Jurkat, Clone E6-1 (cell line): ENCODE measurements around the gene IFITM2. TPM values are rescaled to one million over a fixed set of nuclear protein-coding genes. Genes with fewer than 3 reads are reported as not detected.
A peak's percentile ranks its signal among the peaks of the same experiment; 100 is the strongest.
"Not testable (repeated sequence)": the region's sequence is repeated elsewhere in the genome, so short reads cannot be mapped to it uniquely, and the experiment has no call there.

Experiments
- DNase-seq: peaks from one replicate; pipeline ENCODE4 v3.0.0-alpha.2; 2011; ENCODE audit warnings: low read depth, low spot score
- H3K4me3 ChIP-seq: 2 replicates; pipeline ENCODE4 v1.5.1; 2011; ENCODE audit warnings: mild to moderate bottlenecking, low read length, control low read depth, moderate library complexity
- polyA plus RNA-seq: library from polyadenylated mRNA; unstranded; fragments of >200 nt; gene quantifications from one replicate; pipeline ENCODE4 v1.2.1, GENCODE V29; 2012; ENCODE audit warnings: missing spikeins; ENCODE audit not compliant: insufficient read length, insufficient read depth

Gene IFITM2
- 211 TPM for polyA plus RNA-seq

DNA sequence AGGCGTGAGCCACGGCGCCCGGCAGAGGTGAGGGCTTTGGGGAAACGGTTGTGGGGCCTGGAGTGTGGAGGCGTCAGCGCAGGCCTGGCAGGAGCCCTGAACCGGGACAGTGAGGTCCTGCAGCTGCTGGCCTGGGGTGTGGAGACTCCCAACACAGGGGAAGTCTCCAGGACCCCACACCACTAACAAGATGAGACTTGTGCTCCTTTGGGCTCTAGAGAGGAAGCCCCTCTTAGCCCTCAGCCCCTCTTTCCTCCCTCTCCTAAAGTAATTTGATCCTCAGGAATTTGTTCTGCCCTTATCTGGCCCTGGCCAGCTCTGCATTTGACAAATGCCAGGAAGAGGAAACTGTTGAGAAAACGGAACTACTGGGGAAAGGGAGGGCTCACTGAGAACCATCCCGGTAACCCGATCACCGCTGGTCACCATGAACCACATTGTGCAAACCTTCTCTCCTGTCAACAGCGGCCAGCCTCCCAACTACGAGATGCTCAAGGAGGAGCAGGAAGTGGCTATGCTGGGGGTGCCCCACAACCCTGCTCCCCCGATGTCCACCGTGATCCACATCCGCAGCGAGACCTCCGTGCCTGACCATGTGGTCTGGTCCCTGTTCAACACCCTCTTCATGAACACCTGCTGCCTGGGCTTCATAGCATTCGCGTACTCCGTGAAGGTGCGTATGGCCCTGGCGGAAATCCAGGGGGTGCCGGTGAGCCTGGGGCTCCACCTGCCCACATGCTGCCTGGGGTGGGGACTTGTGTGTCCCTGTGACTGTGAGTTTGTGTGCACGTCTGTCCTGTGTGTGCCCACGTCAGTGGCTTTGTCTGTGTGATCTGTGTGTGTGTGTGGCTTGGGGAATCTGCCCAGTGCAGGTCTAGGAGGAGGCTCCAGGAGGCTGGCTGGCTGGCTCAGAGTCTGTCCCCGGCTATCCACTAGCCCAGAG, at the start of gene IFITM2:
IFITM2 (plus strand) TSS at position 51 of the 943 bp plus-strand sequence; CDS start at position 428, 377 bp downstream.
- not testable (repeated sequence) for DNase-seq
- peak within 1 kb of the TSS; percentile 58 for H3K4me3 ChIP-seq

DNA sequence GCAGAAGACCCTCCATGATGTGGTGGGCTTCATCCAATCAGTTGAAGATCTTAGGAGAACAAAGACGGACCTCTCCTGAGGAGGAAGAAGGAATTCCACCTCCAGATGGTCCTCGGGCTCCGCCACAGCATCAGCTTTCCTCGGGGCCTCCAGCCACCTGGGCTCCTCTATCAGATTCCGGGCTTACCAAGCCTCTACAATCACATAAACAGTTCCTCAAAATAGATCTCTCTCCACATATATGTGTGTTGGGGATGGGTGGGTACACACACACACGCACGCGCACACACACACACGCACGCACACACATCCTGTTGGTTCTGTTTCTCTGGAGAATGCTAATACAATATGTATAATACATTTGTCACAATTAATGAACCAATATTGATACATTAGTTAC, 48.2 kb upstream of the IFITM2 start:
- no peak for DNase-seq

DNA sequence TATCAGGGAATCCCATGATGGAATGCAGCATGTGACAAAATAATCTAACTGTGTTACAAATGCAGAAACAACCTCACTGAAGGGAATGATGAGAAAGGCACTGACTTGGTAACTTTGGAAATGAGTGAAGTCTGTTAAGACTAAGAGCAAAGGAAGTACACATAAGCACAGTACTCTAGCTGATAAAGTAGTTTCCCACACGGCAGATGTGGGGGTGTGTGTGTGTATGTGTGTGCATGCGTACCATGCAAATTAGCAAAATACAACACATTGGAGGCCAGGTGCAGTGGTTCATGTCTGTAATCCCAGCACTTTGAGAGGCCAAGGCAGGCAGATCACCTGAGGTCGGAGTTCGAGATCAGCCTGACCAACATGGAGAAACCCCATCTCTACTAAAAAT, 46.0 kb upstream of the IFITM2 start:
- no peak for DNase-seq
- no peak overlapping the region for H3K4me3 ChIP-seq

More for the DNA sequence above, 48.2 kb upstream of the IFITM2 start:
- no peak overlapping the region for H3K4me3 ChIP-seq

DNA sequence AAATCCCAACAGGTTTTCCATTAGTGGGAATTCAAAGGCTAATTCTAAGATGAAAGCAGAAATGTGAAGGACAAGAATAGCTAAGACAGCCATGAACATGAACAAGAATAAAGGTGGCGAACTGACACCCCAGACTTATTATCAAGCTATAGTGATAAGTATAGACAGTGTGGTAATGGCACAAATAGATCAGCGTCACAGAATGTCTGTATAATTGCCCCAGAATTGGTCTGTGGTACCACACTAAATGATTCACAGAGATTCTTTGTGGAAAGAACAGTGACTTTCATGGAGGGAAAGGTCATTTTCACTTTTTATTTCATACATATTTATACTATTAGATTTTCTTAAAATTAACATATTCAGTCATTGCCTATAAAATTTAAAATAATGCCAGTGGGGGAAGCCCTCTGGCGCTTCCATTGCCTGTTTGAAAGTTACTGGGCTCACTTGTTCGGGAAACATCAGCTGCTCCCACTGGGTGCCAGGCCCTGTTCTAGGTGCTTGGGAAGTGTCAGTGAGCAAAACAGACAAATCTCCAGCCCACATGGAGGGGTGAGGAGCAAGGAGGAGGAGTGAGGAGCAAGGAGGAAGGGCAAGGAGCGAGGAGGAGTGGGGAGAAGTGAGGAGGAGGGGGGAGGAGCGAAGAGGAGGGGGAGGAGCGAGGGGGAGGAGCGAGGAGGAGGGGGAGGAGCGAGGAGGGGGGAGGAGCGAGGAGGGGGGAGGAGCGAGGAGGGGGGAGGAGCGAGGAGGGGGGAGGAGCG, 40.8 kb upstream of the IFITM2 start:
- no peak for DNase-seq
- no peak overlapping the region for H3K4me3 ChIP-seq

DNA sequence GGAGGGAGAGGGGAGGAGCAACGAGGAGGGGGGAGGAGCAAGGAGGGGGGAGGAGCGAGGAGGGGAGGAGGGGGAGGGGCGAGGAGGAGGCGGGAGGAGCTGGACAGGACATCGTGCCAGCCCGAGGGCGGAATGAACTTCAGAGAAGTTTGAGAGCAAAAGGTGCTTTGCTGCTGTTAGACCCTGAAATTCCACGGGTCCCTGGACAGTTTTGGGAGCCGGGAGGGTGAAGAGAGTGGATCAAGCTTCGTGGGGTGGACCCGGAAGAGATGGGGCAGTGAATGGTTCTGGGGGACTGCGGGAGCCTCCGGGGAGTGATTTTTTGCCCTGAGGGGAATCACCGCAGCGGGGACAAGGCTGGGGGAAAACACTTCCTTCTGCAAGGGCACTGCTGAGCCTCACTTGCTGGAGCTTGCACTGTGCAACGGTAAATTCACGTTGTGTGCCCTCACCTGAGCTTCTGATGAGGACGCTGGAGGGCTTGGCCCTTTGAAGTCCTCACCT, 40.1 kb upstream of the IFITM2 start:
- DNase-seq, result no peak
- no peak overlapping the region for H3K4me3 ChIP-seq

DNA sequence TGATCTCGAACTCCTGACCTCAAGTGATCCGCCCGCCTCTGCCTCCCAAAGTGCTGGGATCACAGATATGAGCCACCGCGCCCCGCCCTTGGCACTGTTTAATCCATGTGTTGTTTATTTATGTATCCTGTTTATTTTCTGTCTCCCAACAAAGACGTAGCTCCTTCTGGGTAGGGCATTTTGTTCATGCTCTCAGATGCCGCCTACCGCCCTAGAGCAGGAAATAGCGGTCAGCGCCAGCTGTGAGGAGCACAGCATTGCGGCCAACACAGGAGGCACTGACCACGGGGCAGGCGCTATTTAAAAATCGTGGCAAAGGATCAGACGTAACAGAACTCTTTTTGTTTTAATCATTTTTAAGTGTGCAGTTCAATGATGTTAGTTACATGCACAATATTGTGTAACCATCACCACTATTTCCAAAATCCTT, 38.9 kb upstream of the IFITM2 start:
- peak overlapping the region; percentile 56 for H3K4me3 ChIP-seq
- DNase-seq, result peak; percentile 27

DNA sequence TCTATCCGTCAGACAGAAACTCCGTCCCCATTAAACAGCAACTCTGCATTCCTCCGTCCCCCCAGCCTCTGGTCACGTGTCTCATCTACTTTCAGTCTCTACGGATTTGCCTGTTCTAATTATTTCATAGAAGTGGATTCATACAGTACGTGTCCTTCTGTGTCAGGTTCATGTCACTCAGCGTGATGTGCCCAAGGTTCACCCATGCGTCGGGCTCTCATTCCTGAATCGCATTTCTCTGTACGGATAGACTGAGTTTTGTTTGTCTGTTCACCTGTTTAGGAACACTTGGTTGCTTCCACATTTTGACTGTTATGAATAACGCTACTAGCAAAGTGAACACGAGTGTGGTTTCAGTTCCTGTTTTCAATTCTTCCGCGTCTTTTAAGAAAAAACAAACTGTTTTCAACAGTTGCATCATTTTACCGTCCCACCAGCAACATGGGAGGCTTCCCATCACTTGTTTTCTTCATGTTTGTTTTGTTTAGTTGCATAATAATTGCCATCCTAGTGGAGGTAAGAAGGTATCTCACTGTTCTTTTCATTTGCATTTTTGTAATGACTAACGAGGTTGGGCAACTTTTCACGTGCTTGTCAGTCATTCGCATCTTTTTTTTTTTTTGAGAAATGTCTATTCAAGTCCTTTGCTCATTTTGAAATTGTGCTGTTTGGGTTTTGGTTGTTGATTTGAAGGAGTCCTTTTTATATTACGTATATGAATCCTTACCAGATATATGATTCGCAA, 38.3 kb upstream of the IFITM2 start:
- DNase-seq, result peak; percentile 63
- H3K4me3 ChIP-seq, result peak overlapping the region; percentile 56

DNA sequence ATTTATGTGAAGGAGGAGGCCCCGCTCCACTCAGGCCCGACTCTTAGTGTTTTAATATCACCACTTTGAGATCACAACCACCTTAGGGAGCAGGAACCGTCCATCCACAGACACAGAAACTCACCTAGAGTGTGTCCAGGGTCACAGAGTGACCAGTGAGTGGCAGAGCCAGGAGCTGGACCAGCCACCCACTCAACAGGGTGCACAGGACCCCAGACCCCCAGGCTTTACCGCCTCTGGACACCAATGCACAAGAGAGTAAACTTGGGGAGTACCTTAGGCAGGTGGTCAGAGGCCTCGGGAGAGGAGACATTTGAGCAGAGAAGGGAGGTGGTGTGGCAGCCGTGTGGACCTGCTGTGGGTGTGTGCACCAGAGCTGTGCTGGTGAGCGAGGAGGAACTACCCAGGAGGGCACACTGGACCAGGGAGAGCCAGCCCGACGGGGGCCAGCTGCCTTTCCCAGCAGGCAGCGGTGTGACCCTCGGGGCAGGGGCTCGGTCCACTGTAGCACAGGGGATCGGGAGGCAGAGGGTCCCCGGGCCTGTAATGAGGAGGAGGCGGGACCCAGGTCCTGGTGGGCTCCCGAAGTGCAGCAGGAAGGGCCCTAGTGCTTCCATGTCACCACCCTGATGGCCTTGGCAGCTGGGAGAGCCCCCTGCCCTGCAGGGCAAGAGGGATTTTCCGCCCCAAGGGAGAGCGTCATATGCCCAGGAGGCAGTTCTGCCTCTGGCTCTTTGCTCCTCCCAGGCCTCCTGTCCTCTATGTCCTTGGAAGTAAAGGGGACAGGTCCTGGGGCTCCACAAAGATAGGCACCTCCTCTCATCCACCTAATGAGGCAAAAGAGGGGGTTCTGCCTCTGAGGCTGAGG, 36.9 kb upstream of the IFITM2 start:
- no peak for DNase-seq

DNA sequence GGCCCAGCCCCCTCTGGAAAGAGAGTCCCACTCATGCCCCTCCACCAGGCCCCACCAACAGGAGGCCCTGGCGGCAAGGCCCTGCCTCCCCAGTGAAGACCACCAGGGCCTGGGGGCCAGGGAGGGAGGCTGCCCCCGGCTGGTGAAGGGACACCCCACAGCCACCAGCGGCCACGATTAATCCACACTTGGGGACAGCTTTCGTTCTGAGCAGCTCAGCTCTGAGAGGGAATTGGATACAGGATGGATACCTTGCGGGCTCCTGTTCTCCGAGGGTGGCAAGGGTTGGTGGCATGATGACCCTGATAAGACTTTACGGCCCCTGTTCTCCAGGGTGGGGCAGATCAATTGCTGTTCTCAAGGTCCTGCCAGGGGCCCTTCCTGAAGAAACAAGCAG, 36.3 kb upstream of the IFITM2 start:
- H3K4me3 ChIP-seq, result no peak overlapping the region
- DNase-seq, result no peak

More for the DNA sequence above, 36.9 kb upstream of the IFITM2 start:
- H3K4me3 ChIP-seq, result no peak overlapping the region

DNA sequence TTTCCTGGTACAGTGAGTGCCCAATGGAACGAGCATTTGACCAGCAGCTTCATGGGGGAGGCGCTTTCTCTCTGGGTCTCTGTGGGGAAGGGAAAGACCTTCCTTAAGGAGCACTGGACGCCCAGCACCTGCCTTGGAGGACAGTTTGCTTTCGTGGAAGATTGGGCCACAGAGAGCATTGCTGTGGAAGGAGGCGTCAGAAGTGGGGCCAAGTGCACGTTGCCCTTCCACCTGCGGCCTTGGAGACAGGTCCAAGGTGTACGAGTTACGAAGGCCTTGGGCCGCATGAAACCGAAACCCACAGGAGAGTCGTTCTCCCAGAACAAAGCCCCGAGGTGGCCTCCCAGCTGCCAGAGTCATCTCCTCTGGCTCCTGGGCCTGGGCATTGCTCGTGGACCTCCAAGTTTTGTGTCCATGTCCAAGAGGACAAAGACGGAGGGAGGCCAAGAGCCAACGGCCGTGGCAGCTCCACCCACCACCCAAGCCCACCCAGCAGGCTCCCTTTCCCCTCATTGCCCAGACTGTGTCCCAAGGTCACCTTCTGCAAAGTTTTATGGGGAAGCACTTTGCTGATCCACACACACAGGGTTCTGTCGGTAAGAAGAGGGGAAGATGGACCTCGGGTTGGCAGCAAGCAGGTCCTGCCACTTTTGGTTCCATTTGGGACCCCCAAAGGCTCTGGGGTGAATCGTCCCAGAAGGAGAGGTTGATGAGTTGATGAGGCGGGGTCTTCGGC, 35.3 kb upstream of the IFITM2 start:
- H3K4me3 ChIP-seq, result no peak overlapping the region
- no peak for DNase-seq

DNA sequence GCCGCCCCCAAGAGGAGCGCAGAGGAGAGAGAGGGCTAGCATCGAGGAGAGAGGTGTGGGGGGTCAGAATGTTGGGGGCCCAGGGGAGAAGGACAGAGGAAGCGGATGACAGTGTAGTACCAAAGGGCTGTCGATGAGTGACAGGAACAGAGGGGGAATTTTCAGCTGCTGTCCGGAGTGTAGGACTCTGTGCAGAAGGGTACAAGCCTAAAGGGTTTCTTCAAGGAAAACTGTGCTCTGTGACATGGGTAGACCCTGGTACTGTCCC, 34.8 kb upstream of the IFITM2 start:
- no peak for DNase-seq
- H3K4me3 ChIP-seq, result no peak overlapping the region

DNA sequence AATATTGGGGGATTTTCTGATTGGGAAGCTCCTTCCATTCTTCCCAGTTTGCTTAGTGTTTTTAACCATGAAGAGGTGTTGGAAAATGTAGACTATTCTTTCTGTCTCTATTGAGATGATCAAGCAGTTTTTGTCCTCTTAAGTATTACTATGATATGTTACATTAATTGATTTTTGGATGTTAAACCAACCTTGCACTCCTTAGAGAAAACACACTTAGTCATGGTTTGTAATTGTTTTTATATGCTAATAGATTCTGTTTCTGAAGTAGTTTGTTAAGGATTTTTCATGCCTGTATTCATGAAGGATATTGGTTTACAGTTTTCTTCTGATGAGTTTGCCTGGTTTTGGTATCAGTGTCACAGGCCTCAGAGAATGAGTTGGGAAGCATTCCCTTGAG, 31.4 kb upstream of the IFITM2 start:
- no peak overlapping the region for H3K4me3 ChIP-seq
- no peak for DNase-seq

DNA sequence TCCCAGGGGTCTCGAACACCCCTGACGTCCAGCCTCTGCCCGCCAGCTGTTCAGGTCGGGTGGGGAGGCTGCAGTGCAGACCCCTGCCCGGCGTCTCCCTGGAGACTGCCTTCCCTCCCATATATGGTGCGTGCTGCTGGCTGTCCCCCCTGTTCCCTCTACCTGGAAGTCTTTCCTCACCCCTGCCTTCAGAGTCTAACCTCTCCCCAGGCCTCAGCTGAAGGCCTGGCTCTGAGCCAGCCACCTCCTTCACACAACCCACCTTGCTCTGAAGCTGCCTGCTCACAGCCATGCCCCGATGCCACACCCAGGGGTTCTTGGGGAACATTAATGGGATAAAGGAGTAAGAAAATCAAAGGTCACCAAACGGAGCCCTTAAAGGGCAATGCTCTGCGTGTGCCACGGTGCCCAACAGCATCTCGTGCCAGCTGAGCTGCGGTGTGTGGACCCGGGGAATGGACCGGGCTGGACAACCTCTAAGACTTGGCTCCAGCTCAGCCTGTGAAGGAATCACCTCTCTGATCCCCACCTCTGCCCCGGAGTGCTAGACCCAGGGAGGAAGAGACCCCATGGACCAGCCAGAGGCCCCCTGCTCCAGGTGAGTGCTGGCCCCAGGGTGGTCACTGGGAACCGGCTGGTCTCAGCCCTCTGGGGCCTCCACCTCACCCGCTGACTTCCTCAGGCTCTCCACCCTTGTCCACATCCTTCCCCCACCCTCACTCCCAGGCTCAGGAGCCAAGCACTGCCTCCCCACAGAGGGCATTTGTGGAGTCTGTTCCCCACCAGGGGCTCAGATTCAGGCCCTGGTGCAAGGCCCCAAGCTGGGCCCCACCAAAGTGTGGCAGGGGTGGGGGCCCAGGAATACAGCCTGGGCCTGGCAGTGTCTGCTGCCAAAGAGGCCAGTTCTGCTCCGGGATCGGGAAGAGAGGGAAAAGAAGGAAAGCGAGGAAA, 29.3 kb upstream of the IFITM2 start, which contains the start of gene NLRP6:
NLRP6 (plus strand) TSS at position 407 of the 951 bp plus-strand sequence; CDS start at position 570, 163 bp downstream.
- DNase-seq, result no peak

DNA sequence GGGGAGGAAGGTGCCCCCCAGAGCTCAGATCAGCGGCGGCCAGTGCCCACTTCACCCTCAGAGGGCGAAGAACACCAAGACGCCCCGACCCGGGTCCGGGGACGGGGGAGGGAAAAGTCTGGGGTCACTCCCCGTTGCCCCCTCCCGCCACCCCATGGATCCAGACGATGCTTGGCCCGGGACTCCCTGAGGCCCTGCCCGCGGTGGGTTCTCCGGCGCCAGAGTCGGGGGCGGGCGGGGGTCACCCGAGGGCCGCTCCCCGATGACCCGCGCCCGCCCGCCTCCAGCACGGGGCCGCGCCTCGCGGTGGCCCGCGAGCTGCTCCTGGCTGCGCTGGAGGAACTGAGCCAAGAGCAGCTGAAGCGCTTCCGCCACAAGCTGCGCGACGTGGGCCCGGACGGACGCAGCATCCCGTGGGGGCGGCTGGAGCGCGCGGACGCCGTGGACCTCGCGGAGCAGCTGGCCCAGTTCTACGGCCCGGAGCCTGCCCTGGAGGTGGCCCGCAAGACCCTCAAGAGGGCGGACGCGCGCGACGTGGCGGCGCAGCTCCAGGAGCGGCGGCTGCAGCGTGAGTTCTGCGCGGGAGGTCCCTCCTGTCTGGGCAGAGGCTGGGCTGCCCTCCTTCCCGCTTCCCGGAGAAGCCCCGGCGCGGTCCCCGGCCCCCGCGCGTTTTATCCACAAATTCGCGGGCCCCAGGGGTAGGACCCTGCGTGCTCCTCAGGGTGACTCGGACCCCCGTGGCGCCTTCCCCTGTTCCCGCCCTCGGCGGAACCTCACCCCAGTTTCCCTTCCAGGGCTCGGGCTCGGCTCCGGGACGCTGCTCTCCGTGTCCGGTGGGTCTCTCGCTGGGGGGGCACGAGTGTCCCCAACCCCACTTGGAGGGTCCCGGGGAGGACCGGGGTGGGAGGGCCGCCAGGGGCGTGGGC, 28.3 kb upstream of the IFITM2 start:
- no peak overlapping the region for H3K4me3 ChIP-seq
- DNase-seq, result no peak

More for the DNA sequence above, 29.3 kb upstream of the IFITM2 start, which contains the start of gene NLRP6:
- H3K4me3 ChIP-seq, result no peak within 1 kb of the TSS

DNA sequence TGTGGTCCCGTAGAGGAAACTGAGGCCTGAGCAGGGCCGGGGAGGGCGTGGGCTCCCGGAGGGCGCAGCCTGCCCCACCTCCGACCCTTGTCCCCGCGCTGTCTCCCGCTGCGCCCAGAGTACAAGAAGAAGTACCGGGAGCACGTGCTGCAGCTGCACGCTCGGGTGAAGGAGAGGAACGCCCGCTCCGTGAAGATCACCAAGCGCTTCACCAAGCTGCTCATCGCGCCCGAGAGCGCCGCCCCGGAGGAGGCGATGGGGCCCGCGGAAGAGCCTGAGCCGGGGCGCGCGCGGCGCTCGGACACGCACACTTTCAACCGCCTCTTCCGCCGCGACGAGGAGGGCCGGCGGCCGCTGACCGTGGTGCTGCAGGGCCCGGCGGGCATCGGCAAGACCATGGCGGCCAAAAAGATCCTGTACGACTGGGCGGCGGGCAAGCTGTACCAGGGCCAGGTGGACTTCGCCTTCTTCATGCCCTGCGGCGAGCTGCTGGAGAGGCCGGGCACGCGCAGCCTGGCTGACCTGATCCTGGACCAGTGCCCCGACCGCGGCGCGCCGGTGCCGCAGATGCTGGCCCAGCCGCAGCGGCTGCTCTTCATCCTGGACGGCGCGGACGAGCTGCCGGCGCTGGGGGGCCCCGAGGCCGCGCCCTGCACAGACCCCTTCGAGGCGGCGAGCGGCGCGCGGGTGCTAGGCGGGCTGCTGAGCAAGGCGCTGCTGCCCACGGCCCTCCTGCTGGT, 27.5 kb upstream of the IFITM2 start:
- no peak overlapping the region for H3K4me3 ChIP-seq

More for the DNA sequence above, 27.5 kb upstream of the IFITM2 start:
- DNase-seq, result no peak
